Left lung (tissue), 10 donors: Measurements from ENCODE around the gene CALR. TPM values are rescaled to one million over a fixed set of nuclear protein-coding genes. Genes with fewer than 3 reads are reported as not detected.

Experiments
- ATAC-seq: fragments of 200-7000 bp; cut with Tn5 transposase; one replicate; pipeline ENCODE4 v1.9.1; 2020; ENCODE audit warnings: moderate library complexity
- DNase-seq, 4 donors: peaks; one replicate each; pipeline ENCODE4 v3.0.0-alpha.2; 2013 to 2020
- H3K27ac ChIP-seq, 2 donors: fragments of 200-600 bp; sonication (generic) in 1 of 2; one replicate each; pipeline versions ENCODE4 v1.5.0 to v1.8.0; 2020 to 2021
- H3K27me3 ChIP-seq, 2 donors: fragments of 200-600 bp; sonication (generic) in 1 of 2; one replicate each; pipeline versions ENCODE4 v1.5.0 to v1.8.0; 2020 to 2021
- H3K36me3 ChIP-seq, 2 donors: fragments of 200-600 bp; sonication (generic) in 1 of 2; one replicate each; pipeline versions ENCODE4 v1.5.0 to v1.8.0; 2020 to 2021
- H3K4me1 ChIP-seq, 2 donors: fragments of 200-600 bp; one replicate each; pipeline ENCODE4 v1.8.0; 2021
- H3K4me3 ChIP-seq, 2 donors: fragments of 200-600 bp; sonication (generic) in 1 of 2; one replicate each; pipeline versions ENCODE4 v1.5.0 to v1.8.0; 2020 to 2021; ENCODE audit warnings: mild to moderate bottlenecking in 1 of 2
- H3K9me3 ChIP-seq, 2 donors: fragments of 200-600 bp; sonication (generic) in 1 of 2; one replicate each; pipeline versions ENCODE4 v1.5.0 to v1.8.0; 2020 to 2021
- intact Hi-C, 2 donors: fragments of 100-400 bp; cut with DNase I; formaldehyde crosslinking; loops; one replicate each; pipeline versions ENCODE4 v1.11.2 to v1.14.2; 2022
- polyA plus RNA-seq, 6 donors: library from polyadenylated mRNA; unstranded; fragments of 120-200 nt; gene quantifications; one replicate each; pipeline ENCODE4 v1.2.1, GENCODE V29; 2013; ENCODE audit not compliant: insufficient read length in 6 of 6
- total RNA-seq, 2 donors: library from RNA; stranded (reverse); fragmentation: NEBNext Ultra II Directional; extraction: Animal tissue kit (Norgen Biotek cat#: 25700); gene quantifications; one replicate each; pipeline ENCODE4 v1.2.1, GENCODE V29; 2021
- TF ChIP-seq, protein P1 (sequence below), 2 donors: fragments of 200-600 bp; sonication (generic) in 1 of 2; IDR thresholded peaks; one replicate each; pipeline versions ENCODE4 v1.5.0 to v1.8.0; 2021; ENCODE audit warnings: antibody characterized with exemption in 2 of 2
- donor health status: DM: no; HTN: yes; CAD: no.
- donor health status: DM: no; HTN: no; CAD: no.

The CALR gene
- total and polyA plus RNA-seq, 8 donors, result 654 to 1,778 (median 814) TPM

DNA sequence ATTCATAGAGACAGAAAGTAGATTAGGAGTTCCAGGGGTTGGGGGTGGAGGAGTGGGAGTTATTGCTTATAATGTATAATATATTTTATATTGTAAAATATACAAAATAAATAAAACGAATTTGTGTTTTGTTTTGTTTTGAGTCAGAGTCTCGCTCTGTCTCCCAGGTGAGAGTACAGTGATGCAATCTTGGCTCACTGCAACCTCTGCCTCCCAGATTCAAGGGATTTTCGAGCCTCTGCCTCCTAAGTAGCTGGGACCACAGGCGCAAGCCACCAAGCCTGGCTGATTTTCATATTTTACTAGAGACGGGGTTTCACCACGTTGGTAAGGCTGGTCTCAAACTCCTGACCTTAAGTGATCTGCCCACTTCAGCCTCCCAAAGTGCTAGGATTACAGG lies 21.1 kb downstream of the CALR start:
- H3K9me3 ChIP-seq, result no peaks in the 10 kb centered on the region
- H3K27me3 ChIP-seq, result no peaks in the 10 kb centered on the region
- TF ChIP-seq, protein P1, sequence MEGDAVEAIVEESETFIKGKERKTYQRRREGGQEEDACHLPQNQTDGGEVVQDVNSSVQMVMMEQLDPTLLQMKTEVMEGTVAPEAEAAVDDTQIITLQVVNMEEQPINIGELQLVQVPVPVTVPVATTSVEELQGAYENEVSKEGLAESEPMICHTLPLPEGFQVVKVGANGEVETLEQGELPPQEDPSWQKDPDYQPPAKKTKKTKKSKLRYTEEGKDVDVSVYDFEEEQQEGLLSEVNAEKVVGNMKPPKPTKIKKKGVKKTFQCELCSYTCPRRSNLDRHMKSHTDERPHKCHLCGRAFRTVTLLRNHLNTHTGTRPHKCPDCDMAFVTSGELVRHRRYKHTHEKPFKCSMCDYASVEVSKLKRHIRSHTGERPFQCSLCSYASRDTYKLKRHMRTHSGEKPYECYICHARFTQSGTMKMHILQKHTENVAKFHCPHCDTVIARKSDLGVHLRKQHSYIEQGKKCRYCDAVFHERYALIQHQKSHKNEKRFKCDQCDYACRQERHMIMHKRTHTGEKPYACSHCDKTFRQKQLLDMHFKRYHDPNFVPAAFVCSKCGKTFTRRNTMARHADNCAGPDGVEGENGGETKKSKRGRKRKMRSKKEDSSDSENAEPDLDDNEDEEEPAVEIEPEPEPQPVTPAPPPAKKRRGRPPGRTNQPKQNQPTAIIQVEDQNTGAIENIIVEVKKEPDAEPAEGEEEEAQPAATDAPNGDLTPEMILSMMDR (IDR thresholded peaks at IDR 0.05), result no peak
- peaks cover 8 to 29% of the 10 kb centered on the region in 2 donors for H3K4me1 ChIP-seq
- ATAC-seq (no peak), DNase-seq (no peak)
- intact Hi-C loops, result no loop called here
- no peak overlapping the region for H3K4me3 ChIP-seq
- H3K36me3 ChIP-seq, result peaks cover 0 to 2% of the 10 kb centered on the region in 2 donors
- no peak overlapping the region for H3K27ac ChIP-seq

DNA sequence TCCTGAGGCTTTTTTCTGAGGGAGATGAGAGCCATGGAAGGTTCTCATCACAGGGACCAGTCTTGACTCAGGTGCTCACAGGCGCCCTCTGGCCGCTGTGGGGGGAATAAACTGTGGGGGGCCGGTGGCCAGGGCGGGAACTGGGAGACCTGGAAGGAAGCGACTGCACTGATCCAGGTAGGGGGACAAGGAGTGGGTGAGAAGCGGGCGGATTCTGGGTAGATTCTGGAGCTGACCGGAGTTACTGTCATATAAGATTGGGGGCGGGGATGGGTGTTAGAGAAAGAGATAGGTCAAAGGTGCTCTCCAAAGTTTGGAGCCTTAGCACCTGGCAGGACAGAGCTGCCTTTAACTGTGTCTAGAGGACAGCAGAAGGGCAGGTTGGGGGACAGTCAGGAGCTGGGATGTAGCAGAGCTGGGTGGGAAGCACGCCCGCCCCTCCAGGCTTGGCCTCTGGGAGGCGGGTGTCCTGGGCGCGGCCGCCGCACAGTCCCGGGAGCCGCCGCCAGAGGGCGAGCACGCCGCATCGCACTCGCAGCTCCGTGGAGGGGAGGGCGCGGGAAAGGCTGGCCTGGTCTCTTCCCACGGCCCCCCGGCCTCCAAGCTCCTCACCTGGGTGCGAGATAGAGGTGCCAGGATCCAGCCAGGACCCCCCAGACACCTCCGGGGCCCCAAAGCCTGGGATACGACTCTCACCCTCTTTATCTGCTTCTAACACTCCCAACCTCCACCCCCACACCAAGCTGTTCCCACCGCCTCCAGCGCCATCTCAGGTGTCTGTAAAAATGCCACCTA lies 26.8 kb downstream of the CALR start:
- Histone ChIP-seq H3K4me3 (peak overlapping the region; percentile 26 to 42), H3K9me3 (no peaks in the 10 kb centered on the region), H3K27ac (peak overlapping the region in 1 of 2 donors; percentile 68), H3K36me3 (no peaks in the 10 kb centered on the region), H3K27me3 (no peaks in the 10 kb centered on the region), H3K4me1 (peaks cover 0 to 10% of the 10 kb centered on the region in 2 donors)
- DNase-seq, result peak; percentile 68 to 97 (median 78)
- intact Hi-C loops, result loop anchor here in 1 of 2 donors (10.0 kb wide), 1 partner anchor 80 kb away; the partner anchor contains the start of genes DNASE2 and KLF1
- peak; percentile 99 for ATAC-seq
- TF ChIP-seq, protein P1 (IDR thresholded peaks at IDR 0.05), result peak; percentile 94 to 97

- Histone ChIP-seq H3K4me3 (peak overlapping the region in 1 of 2 donors; percentile 42), H3K27me3 (no peaks in the 10 kb centered on the region), H3K36me3 (no peaks in the 10 kb centered on the region), H3K9me3 (no peaks in the 10 kb centered on the region), H3K27ac (no peak overlapping the region), H3K4me1 (peaks cover 0 to 10% of the 10 kb centered on the region in 2 donors)
- intact Hi-C loops, result loop anchor here in 1 of 2 donors (10.0 kb wide), 1 partner anchor 81 kb away; the partner anchor contains the start of genes DNASE2 and KLF1
- no peak for DNase-seq
- TF ChIP-seq, protein P1 (IDR thresholded peaks at IDR 0.05), result no peak
- no peak for ATAC-seq
Measured at GRCh38 chr19:12965812-12966135, 27.4 kb downstream of the CALR start.

GRCh38 chr19:12967907-12968306 lies 29.5 kb downstream of the CALR start:
- peaks cover 0 to 10% of the 10 kb centered on the region in 2 donors for H3K4me1 ChIP-seq
- H3K27ac ChIP-seq, result no peak overlapping the region
- intact Hi-C loops, result loop anchor here in 1 of 2 donors (10.0 kb wide), 1 partner anchor 83 kb away; the partner anchor contains the start of genes DNASE2 and KLF1
- no peak overlapping the region for H3K4me3 ChIP-seq
- TF ChIP-seq, protein P1 (IDR thresholded peaks at IDR 0.05), result no peak
- no peaks in the 10 kb centered on the region for H3K27me3 ChIP-seq
- ATAC-seq, result no peak
- H3K9me3 ChIP-seq, result no peaks in the 10 kb centered on the region
- DNase-seq, result no peak
- no peaks in the 10 kb centered on the region for H3K36me3 ChIP-seq

GRCh38 chr19:12969292-12969988 lies 31.0 kb downstream of the CALR start, which contains the start of gene DAND5:
TSS of gene DAND5 (plus strand) at chr19:12969576. CDS start at chr19:12969661, 85 bp downstream.
- Histone ChIP-seq H3K9me3 (no peaks in the 10 kb centered on the region), H3K4me3 (no peak within 1 kb of the TSS), H3K27ac (no peak within 1 kb of the TSS), H3K4me1 (peaks cover 0 to 10% of the 10 kb centered on the region in 2 donors), H3K36me3 (no peaks in the 10 kb centered on the region), H3K27me3 (no peaks in the 10 kb centered on the region)
- intact Hi-C loops, result loop anchor here in 1 of 2 donors (10.0 kb wide), 1 partner anchor 85 kb away; the partner anchor contains the start of genes DNASE2 and KLF1
- TF ChIP-seq, protein P1 (IDR thresholded peaks at IDR 0.05), result no peak
- DNase-seq (no peak), ATAC-seq (no peak)
